ENCODE data around the gene TTC16. TPM values are rescaled to one million over a fixed set of nuclear protein-coding genes. Genes with fewer than 3 reads are reported as not detected.

Gene TTC16
- total RNA-seq, 1 donor: not detected

- H3K4me3 ChIP-seq (ENCODE audit: low read depth, low read length): no peak overlapping the region
- no peak for TF ChIP-seq CTCF (IDR thresholded peaks at IDR 0.05; ENCODE audit: insufficient read depth, low read length)
- DNase-seq (ENCODE audit: low read depth): no peak
Measured at GRCh38 chr9:127730799-127731410, 15.0 kb downstream of the TTC16 start.

DNA sequence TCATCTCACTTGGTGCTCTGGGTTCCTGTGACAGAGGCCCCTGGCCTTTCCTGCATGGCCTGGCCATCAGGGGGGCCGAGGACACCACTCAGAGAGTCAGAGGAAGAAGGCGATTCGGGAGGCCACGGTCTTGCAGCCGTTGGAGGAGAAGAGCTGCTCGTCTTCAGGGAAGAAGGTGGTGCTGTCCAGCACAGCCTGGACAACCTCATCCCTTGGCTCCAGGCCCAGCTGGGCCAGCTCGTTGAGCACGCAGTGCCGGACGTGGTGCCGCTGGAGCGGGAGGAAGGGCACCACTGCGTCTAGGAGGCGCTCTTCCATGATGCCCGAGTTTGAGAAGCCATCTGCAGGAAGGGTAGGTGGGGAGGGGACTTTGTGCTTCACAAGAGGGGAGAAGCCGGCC is 16.1 kb downstream of the TTC16 start:
- DNase-seq (ENCODE audit: low read depth): no peak
- TF ChIP-seq CTCF (IDR thresholded peaks at IDR 0.05; ENCODE audit: insufficient read depth, low read length): no peak
- no peak overlapping the region for H3K4me3 ChIP-seq (ENCODE audit: low read depth, low read length)

- TF ChIP-seq CTCF (IDR thresholded peaks at IDR 0.05; ENCODE audit: insufficient read depth, low read length): no peak
- H3K4me3 ChIP-seq (ENCODE audit: low read depth, low read length): no peak overlapping the region
- DNase-seq (ENCODE audit: low read depth): no peak
Measured at GRCh38 chr9:127732444-127732843, 16.6 kb downstream of the TTC16 start.

- DNase-seq (ENCODE audit: low read depth): no peak
- H3K4me3 ChIP-seq (ENCODE audit: low read depth, low read length): no peak overlapping the region
- no peak for TF ChIP-seq CTCF (IDR thresholded peaks at IDR 0.05; ENCODE audit: insufficient read depth, low read length)
Measured at GRCh38 chr9:127733614-127734013, 17.7 kb downstream of the TTC16 start.

DNA sequence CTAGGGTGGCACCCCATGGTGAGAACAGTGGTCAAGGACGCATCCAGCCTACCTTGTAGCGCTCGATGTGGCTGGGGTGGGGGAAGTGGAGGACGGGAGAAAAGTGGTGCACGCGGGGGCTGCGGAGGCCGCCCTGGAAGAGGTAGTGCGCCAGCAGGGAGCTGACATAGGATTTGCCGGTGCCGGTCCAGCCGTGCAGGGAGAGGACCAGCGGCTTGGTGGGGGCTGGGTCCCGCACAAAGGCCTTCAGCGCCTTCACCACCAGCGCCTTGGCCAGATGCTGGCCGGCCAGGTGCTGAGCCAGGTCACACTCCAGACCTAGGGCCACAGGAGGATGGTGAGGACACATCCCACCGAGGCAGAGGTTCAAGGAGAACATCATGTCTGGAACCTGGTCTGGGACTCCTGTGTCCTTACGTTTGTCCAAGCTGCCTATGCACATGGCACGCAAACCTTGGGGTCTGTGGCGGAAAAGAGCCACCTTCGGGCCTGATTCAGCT is 18.4 kb downstream of the TTC16 start:
- H3K4me3 ChIP-seq (ENCODE audit: low read depth, low read length): peak overlapping the region; percentile 78
- TF ChIP-seq CTCF (IDR thresholded peaks at IDR 0.05; ENCODE audit: insufficient read depth, low read length): no peak
- DNase-seq (ENCODE audit: low read depth): no peak

GRCh38 chr9:127734747-127735529 is 19.1 kb downstream of the TTC16 start, which contains the start of gene TOR2A:
Gene TOR2A, minus strand, starts transcription at chr9:127735294. Its CDS starts 24 bp downstream, at chr9:127735270.
- H3K4me3 ChIP-seq (ENCODE audit: low read depth, low read length): peak within 1 kb of the TSS; percentile 78
- peak; percentile 91 for TF ChIP-seq CTCF (IDR thresholded peaks at IDR 0.05; ENCODE audit: insufficient read depth, low read length)

More at GRCh38 chr9:127734747-127735529, 19.1 kb downstream of the TTC16 start, which contains the start of gene TOR2A:
- peak; percentile 95 for DNase-seq (ENCODE audit: low read depth)
